NAMALWA (cell line): ENCODE data around the gene SIX5.
"Not testable (repeated sequence)": the region's sequence is repeated elsewhere in the genome, so short reads cannot be mapped to it uniquely, and the experiment has no call there.

Source experiments
- DNase-seq: peaks from one replicate; pipeline ENCODE4 v3.0.0-alpha.2; 2015; ENCODE audit warnings: low spot score

The SIX5 gene

GRCh38 chr19:45768984-45769782 lies at the start of gene SIX5:
TSS of gene SIX5 (minus strand) at chr19:45769252. CDS start at chr19:45768844, 408 bp downstream.
- DNase-seq = peak; percentile 97

- DNase-seq = no peak
Measured at GRCh38 chr19:45817725-45818301, 48.8 kb upstream of the SIX5 start.

- peak; percentile 98 for DNase-seq
Measured at GRCh38 chr19:45817010-45817724, 48.1 kb upstream of the SIX5 start.

GRCh38 chr19:45816236-45817009 lies 47.4 kb upstream of the SIX5 start:
- no peak for DNase-seq

GRCh38 chr19:45815481-45816216 lies 46.6 kb upstream of the SIX5 start:
- no peak for DNase-seq

- DNase-seq = no peak
Measured at GRCh38 chr19:45814851-45815480, 45.9 kb upstream of the SIX5 start, which contains the start of gene RSPH6A. TSS of gene RSPH6A (minus strand) at chr19:45815308. CDS start at chr19:45815176, 132 bp downstream.

GRCh38 chr19:45814166-45814780 lies 45.2 kb upstream of the SIX5 start:
- DNase-seq = no peak

GRCh38 chr19:45812297-45812696 lies 43.2 kb upstream of the SIX5 start:
- no peak for DNase-seq

GRCh38 chr19:45809643-45810159 lies 40.6 kb upstream of the SIX5 start:
- DNase-seq = peak; percentile 68

- DNase-seq = no peak
Measured at GRCh38 chr19:45805719-45806118, 36.7 kb upstream of the SIX5 start.

GRCh38 chr19:45804959-45805230 lies 35.8 kb upstream of the SIX5 start:
- DNase-seq = no peak

GRCh38 chr19:45804140-45804958 lies 35.3 kb upstream of the SIX5 start:
- DNase-seq = no peak

- no peak for DNase-seq
Measured at GRCh38 chr19:45801603-45802175, 32.6 kb upstream of the SIX5 start.

- DNase-seq = peak; percentile 43
Measured at GRCh38 chr19:45800070-45800553, 31.1 kb upstream of the SIX5 start.

GRCh38 chr19:45799541-45799940 lies 30.5 kb upstream of the SIX5 start:
- not testable (repeated sequence) for DNase-seq

- DNase-seq = peak; percentile 91
Measured at GRCh38 chr19:45798995-45799517, 30.0 kb upstream of the SIX5 start.

- DNase-seq = no peak
Measured at GRCh38 chr19:45794627-45795026, 25.6 kb upstream of the SIX5 start.

- no peak for DNase-seq
Measured at GRCh38 chr19:45793876-45794275, 24.8 kb upstream of the SIX5 start.

- DNase-seq = peak; percentile 17
Measured at GRCh38 chr19:45793178-45793564, 24.1 kb upstream of the SIX5 start.
